MM.1S (cell line): ENCODE data around the gene GSC.

Source experiments
- EZH2 ChIP-seq: fragments of 300-600 bp; sonication (generic); optimal IDR thresholded peaks from 2 replicates; pipeline ENCODE3; 2017; ENCODE audit warnings: low read depth, mild to moderate bottlenecking, antibody characterized with exemption, low read length, mixed read lengths
- EZH2phosphoT487 ChIP-seq: fragments of 300-600 bp; sonication (generic); IDR thresholded peaks from 2 replicates; pipeline ENCODE4 v1.6.1; 2018; ENCODE audit warnings: antibody characterized with exemption, low read length
- TF ChIP-seq, protein P1 (sequence below): fragments of 300-600 bp; sonication (generic); IDR thresholded peaks from 2 replicates; pipeline ENCODE4 v1.5.1; 2016; ENCODE audit warnings: antibody characterized with exemption, low read length, mixed read lengths

DNA sequence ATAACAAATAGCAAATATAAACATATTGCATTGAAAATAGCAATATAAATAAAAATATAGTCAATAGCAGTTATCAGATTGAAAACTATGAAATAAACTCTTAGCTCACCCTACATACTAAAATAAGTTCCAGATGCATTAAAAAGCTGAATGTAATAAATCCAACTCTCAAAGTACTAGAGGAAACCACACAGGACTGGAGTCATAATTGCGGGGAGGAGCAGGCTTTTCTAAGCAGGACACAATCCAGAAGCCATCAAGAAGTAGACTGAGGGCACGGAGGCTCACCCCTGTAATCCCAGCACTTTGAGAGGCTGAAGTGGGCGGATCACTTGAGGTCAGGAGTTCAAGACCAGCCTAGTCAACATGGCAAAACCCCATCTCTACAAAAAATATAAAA lies 22.2 kb downstream of the GSC start:
- TF ChIP-seq, protein P1, sequence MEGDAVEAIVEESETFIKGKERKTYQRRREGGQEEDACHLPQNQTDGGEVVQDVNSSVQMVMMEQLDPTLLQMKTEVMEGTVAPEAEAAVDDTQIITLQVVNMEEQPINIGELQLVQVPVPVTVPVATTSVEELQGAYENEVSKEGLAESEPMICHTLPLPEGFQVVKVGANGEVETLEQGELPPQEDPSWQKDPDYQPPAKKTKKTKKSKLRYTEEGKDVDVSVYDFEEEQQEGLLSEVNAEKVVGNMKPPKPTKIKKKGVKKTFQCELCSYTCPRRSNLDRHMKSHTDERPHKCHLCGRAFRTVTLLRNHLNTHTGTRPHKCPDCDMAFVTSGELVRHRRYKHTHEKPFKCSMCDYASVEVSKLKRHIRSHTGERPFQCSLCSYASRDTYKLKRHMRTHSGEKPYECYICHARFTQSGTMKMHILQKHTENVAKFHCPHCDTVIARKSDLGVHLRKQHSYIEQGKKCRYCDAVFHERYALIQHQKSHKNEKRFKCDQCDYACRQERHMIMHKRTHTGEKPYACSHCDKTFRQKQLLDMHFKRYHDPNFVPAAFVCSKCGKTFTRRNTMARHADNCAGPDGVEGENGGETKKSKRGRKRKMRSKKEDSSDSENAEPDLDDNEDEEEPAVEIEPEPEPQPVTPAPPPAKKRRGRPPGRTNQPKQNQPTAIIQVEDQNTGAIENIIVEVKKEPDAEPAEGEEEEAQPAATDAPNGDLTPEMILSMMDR: no peak
- TF ChIP-seq EZH2phosphoT487 (no peak), EZH2 (no peak)
